HepG2 (cell line): ENCODE results near the gene STMN3. TPM values are rescaled to one million over a fixed set of nuclear protein-coding genes. Genes with fewer than 3 reads are reported as not detected.

Experiments used
- ATF1 ChIP-seq: IDR thresholded peaks from 2 replicates; pipeline ENCODE4 v1.6.1; 2016; ENCODE audit warnings: mild to moderate bottlenecking, control low read depth
- BRF2 ChIP-seq: sonication (generic); formaldehyde crosslinking; IDR thresholded peaks from 2 replicates; pipeline ENCODE4 v1.8.1; 2022; ENCODE audit warnings: mild to moderate bottlenecking, missing genetic modification reagents
- CBFB ChIP-seq: sonication (generic); formaldehyde crosslinking; IDR thresholded peaks from 2 replicates; pipeline ENCODE4 v1.4.0; 2020; ENCODE audit warnings: missing genetic modification reagents
- CENPBD1 ChIP-seq: sonication (generic); formaldehyde crosslinking; IDR thresholded peaks from 2 replicates; pipeline ENCODE4 v1.8.0; 2022; ENCODE audit warnings: missing genetic modification reagents, low read depth, mild to moderate bottlenecking, borderline replicate concordance
- DNMT3B ChIP-seq: conservative IDR thresholded peaks from 2 replicates; pipeline ENCODE4 v1.6.1; 2016; ENCODE audit warnings: missing biosample characterization, control low read depth
- KIAA2018 ChIP-seq: sonication (generic); formaldehyde crosslinking; IDR thresholded peaks from 2 replicates; pipeline ENCODE4 v1.5.0; 2020; ENCODE audit warnings: mild to moderate bottlenecking, missing genetic modification reagents, borderline replicate concordance
- NFKBIZ ChIP-seq: IDR thresholded peaks from 2 replicates; pipeline ENCODE4 v1.6.1; 2018; ENCODE audit warnings: missing genetic modification reagents, missing compliant biosample characterization
- NKX3-1 ChIP-seq: sonication (generic); formaldehyde crosslinking; IDR thresholded peaks from 2 replicates; pipeline ENCODE4 v1.5.0; 2020; ENCODE audit warnings: missing genetic modification reagents
- NR2F1 ChIP-seq, 2 experiments: fragments of 450-650 bp in 1 of 2; formaldehyde crosslinking in 1 of 2; IDR thresholded peaks; 2 replicates each; pipeline versions ENCODE4 v1.5.0 to v1.6.1; 2016 to 2020; ENCODE audit warnings: mild to moderate bottlenecking in 1 of 2, missing compliant biosample characterization in 1 of 2, missing genetic modification reagents in 1 of 2, moderate library complexity in 1 of 2
- NR3C1 ChIP-seq: sonication (generic); formaldehyde crosslinking; IDR thresholded peaks from 2 replicates; pipeline ENCODE4 v1.4.0; 2020; ENCODE audit warnings: missing genetic modification reagents
- POGZ ChIP-seq: sonication (generic); formaldehyde crosslinking; IDR thresholded peaks from 2 replicates; pipeline ENCODE4 v1.4.0; 2020; ENCODE audit warnings: mild to moderate bottlenecking, missing genetic modification reagents
- PRMT3 ChIP-seq: sonication (generic); formaldehyde crosslinking; IDR thresholded peaks from 2 replicates; pipeline ENCODE4 v1.8.1; 2022; ENCODE audit warnings: low read depth, mild to moderate bottlenecking, moderate library complexity, missing genetic modification reagents, borderline replicate concordance
- RBM22 ChIP-seq: fragments of 200-400 bp; formaldehyde crosslinking; optimal IDR thresholded peaks from 2 replicates; pipeline ENCODE3; 2017; ENCODE audit warnings: mild to moderate bottlenecking, low read length, moderate library complexity
- SOX6 ChIP-seq, 2 experiments: fragments of 450-650 bp in 1 of 2; sonication (generic) in 1 of 2; formaldehyde crosslinking in 1 of 2; IDR thresholded peaks; 2 replicates each; pipeline versions ENCODE4 v1.4.0 to v1.6.1; 2017 to 2020; ENCODE audit warnings: antibody characterized with exemption in 1 of 2, mild to moderate bottlenecking in 1 of 2, missing genetic modification reagents in 1 of 2
- ZBTB25 ChIP-seq: IDR thresholded peaks from 2 replicates; pipeline ENCODE4 v1.6.1; 2018; ENCODE audit warnings: missing genetic modification reagents
- ZKSCAN8 ChIP-seq: IDR thresholded peaks from 2 replicates; pipeline ENCODE4 v1.6.1; 2016; ENCODE audit warnings: borderline replicate concordance, missing genetic modification reagents, missing compliant biosample characterization
- ZNF546 ChIP-seq: sonication (generic); formaldehyde crosslinking; conservative IDR thresholded peaks from 2 replicates; pipeline ENCODE4 v1.8.1; 2023; ENCODE audit warnings: mild to moderate bottlenecking, missing genetic modification reagents
- ZNF547 ChIP-seq: sonication (generic); formaldehyde crosslinking; IDR thresholded peaks from 2 replicates; pipeline ENCODE4 v1.5.1; 2020; ENCODE audit warnings: mild to moderate bottlenecking, missing genetic modification reagents
- ZNF616 ChIP-seq: sonication (generic); formaldehyde crosslinking; IDR thresholded peaks from 2 replicates; pipeline ENCODE4 v1.5.0; 2020; ENCODE audit warnings: low read depth, mild to moderate bottlenecking, missing genetic modification reagents
- ZNF674 ChIP-seq: sonication (generic); formaldehyde crosslinking; IDR thresholded peaks from 2 replicates; pipeline ENCODE4 v1.5.0; 2020; ENCODE audit warnings: low read depth, mild to moderate bottlenecking, missing genetic modification reagents
- polyA plus RNA-seq, 8 experiments: library from polyadenylated mRNA; depleted of rRNA in 3 of 8; stranded (reverse) in 7 of 8; unstranded in 1 of 8; fragments of >200 nt; fragmentation: Illumina TruSeq in 4 of 8; extraction: Trizol in 4 of 8; gene quantifications; 2 replicates each; pipeline versions ENCODE4 v1.2.1 to v1.2.3, GENCODE V29; 2011 to 2016; ENCODE audit warnings: low read depth in 4 of 8, missing spikeins in 1 of 8, mixed read lengths in 1 of 8; ENCODE audit not compliant: insufficient read depth in 1 of 8
- total RNA-seq, 5 experiments: library from RNA; depleted of rRNA; stranded (reverse); fragments of >200 nt; fragmentation: Illumina TruSeq; extraction: Trizol; gene quantifications; 2 replicates each; pipeline ENCODE4 v1.2.3, GENCODE V29; 2016; ENCODE audit warnings: low read depth in 1 of 5

Gene STMN3
- total and polyA plus RNA-seq, 2 of the 13 experiments (the other 11 are each of a cell fraction or from before 2014, with no cell fraction given): 21.0 to 48.3 TPM

GRCh38 chr20:63624486-63624885 is 28.7 kb downstream of the STMN3 start (continued):
- TF ChIP-seq NR2F1 (CRISPR knock-in tag; IDR thresholded peaks at IDR 0.05) (0 out of 4 replicates have a peak, but pooled peaks of 1 of the 2 experiments have one; percentile 14), SOX6 (IDR thresholded peaks at IDR 0.05) (no peak), SOX6 (CRISPR knock-in tag; IDR thresholded peaks at IDR 0.05) (no peak), ZNF546 (CRISPR knock-in tag) (no peak), NR3C1 (CRISPR knock-in tag) (no peak), RBM22 (no peak), POGZ (no peak), KIAA2018 (CRISPR knock-in tag) (no peak), CBFB (CRISPR knock-in tag) (no peak), CENPBD1 (no peak), NKX3-1 (no peak), BRF2 (no peak), DNMT3B (no peak), ZNF547 (CRISPR knock-in tag) (no peak), ZNF674 (no peak), ZNF616 (CRISPR knock-in tag) (no peak), ZKSCAN8 (CRISPR knock-in tag) (peak; percentile 83; the same call in 1 of the 2 replicates), ATF1 (CRISPR knock-in tag) (no peak), ZBTB25 (CRISPR knock-in tag) (no peak), NFKBIZ (CRISPR knock-in tag) (no peak), PRMT3 (CRISPR knock-in tag) (no peak)
